GM19452 (cell line): ENCODE results near the gene COL21A1.

Experiments
- ATAC-seq: cut with Tn5 transposase; IDR thresholded peaks from one replicate; pipeline ENCODE4 v1.9.1; 2021; ENCODE audit not compliant: unreplicated experiment

Gene COL21A1

GRCh38 chr6:56055081-56055704 is 192.2 kb downstream of the COL21A1 start:
- ATAC-seq, result no peak

- no peak for ATAC-seq
Measured at GRCh38 chr6:56051202-56051598, 196.2 kb downstream of the COL21A1 start.

DNA sequence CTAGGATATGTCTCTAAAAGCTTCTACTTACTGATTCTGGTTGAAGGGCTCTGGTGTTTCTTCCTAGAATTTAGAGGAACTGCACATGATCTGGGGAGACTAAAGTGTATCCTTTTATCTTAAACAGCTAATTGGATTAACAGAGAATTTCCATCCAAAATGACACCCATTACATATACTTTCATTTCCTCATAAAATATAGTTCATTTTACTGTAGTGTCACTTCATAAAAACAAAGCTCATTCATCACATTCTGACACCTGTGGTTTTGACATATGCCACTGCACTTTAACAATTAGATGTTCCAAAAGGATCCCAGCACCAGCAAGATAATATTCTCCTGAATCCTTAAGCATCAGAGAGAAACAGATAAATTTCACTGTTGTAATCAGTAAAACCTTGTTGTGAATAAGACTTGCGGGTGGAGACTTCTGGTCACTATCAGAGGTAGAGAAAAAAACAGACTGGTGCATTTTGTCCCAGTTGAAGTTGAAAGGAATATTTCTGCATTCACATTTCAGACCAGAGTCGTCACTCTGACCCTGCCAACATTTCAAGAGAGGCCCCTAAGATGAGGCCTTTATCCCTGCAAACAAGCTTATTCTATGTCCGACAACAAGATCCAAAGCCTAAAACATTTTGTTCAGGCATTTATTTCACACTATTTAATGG is 196.7 kb downstream of the COL21A1 start:
- no peak for ATAC-seq

- no peak for ATAC-seq
Measured at GRCh38 chr6:56048601-56049000, 198.8 kb downstream of the COL21A1 start.

DNA sequence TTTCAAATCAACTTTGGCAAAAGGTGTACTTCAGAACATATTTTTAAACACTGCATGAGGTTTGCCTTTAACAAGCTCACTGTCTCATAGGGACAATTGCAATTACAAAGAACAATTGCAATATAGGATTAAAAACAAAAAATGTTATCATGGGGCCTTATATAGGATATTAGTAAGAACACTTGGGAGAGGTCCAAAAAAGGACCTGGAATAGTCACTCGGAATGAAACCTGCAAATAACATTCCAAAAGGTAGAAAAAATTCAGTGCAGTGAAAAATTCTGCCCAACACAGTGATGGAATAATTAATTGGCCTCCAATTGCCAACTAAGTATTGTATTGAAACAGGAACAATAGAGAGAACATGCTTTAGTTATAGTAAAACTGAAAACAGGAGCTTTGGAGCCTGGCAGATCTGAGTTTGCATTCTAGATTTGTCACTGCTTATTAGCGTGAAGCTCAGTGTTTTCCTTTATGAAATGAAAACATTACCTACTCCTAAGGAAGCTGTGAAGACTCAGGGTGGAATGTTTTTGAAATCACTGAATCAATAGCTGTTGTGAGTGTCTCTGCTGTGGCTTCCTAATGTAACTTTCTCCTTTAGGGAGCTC is 199.3 kb downstream of the COL21A1 start:
- no peak for ATAC-seq

DNA sequence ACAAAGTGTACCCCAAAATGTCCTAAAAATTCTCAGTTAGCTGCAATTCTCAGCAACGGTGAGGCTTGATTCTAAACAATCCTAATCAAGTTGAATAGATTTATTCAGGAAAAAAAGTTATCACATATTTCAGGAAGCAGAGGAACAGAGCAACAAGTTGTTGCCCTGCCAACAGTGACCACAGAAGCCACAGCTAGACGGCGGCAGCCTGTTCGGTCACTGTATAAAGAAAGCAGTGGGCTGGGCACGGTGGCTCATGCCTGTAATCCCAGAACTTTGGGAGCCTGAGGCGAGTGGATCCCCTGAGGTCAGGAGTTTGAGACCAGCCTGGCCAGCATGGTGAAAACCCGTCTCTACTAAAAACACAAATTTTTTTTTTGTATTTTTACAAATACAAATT is 200.8 kb downstream of the COL21A1 start:
- no peak for ATAC-seq

DNA sequence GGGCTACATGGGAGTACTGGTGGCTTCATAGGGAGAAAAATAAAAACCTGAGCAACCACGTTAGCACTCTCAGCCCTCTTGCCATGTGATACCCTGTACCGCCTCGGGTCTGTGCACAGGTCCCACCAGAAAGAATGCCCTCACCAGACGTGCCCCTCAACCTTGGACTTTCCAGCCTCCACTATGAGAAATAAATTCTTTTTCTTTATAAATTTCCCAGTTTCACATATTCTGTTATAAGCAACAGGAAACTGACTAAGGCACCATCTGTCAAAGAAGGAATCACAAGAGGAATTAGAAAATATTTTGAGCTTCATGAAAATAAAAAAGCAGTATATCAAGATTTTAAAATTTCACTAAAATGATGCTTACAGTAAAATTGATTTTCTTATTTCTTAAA is 203.6 kb downstream of the COL21A1 start:
- ATAC-seq, result no peak

DNA sequence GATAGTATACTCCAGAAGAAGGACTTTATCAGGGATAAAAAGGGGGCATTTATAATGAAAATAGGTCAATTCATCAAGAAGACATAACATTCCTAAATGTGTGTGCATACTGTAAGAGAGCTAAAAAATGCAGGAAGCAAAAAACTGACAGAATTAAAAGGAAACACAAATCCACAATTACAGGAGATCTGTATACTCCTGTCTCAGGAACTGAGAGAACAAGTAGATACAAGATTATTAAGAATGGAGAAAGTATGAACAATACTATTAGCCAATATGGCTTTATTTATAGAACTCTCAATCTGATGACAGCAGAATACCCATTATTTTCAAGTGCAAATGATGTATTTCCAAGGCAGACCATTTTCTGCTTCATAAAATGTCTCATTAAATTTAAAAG is 204.3 kb downstream of the COL21A1 start:
- no peak for ATAC-seq

DNA sequence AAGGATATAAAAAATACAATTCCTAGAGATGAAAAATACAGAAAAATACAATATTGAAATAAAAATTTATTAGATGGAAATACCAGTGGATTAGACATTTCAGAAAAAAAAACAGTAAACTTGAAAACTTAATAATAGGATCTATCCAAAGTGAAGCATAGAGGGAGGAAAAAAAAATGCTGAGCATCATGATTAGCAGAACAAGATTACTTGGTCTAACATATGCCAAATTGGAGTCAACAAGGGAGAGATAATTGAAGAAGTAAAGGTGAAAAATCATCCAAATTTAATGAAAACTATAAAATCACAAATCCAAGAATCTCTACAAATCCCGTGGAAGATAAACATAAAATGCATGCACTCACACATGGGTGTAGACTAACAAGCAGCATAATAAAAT is 205.8 kb downstream of the COL21A1 start:
- ATAC-seq, result no peak

DNA sequence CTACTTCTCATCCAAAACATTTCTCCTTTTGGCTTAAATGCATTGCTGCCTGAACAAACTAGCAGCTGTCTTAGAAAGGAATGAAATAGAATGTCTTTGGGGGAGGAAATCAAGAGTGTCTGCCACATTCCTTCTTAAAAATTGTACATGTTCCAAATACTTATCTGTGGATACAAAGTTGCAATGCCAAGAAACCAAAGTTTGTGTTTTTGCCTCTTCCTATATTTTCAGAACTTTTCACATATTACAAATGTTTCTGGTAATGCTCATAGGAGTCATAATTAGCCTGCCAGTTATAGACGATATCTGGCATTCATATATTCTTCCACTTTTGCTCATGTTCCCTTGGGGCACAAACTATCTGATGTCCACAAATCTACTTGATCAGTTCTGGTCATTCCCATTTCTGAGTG is 206.5 kb downstream of the COL21A1 start:
- no peak for ATAC-seq

- ATAC-seq, result no peak
Measured at GRCh38 chr6:56040223-56040622, 207.2 kb downstream of the COL21A1 start.

GRCh38 chr6:56038764-56039163 is 208.6 kb downstream of the COL21A1 start:
- ATAC-seq, result no peak

DNA sequence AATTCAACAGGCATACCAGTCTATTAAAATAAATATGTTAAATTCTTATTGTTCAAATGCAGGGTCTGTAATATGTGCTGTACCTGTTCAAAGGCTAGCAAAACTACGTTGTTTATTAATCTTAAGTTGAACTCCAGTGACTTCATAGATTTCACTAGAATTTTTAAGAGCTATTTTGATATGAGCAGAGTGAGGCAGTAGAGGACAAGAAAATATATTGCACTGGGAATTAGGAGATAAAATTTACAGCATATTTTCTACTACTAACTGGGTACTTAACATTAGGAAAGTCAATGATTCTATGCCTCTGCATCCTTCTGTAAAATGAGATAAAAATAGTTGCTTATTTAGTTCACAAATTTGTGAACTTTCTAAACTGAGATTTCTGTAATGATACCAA is 209.8 kb downstream of the COL21A1 start:
- ATAC-seq, result no peak

DNA sequence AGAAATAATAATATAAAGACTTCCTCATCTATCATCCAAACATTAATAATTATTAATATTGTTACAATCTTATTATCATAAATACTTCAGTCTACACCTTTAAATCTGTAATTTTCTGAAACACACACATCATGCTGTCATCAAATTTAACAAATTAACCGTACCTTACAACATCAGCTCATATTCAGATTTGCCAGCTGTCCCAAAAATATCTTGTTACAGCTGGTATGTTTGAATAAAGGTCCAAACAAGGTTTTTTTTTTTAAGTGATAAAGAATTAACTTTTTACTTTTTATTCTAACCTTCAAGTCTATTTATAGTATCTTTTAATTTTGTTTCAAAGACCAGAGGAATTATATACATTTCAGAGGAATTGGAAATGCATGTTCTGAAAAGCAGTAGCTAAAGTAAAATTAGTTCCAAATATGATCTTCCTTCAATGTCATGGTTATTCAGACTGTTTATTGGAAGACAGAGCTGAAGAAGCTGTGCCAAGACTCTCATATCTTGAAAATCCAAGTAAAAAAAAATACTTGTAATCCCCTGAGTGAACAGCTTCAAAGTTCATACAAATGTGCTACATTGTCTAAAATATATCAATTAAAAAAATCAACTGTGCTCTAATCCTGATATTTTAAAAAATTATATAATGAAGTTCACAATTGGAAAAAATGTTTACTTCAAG is 210.3 kb downstream of the COL21A1 start:
- no peak for ATAC-seq

- no peak for ATAC-seq
Measured at GRCh38 chr6:56033401-56033800, 214.0 kb downstream of the COL21A1 start.

DNA sequence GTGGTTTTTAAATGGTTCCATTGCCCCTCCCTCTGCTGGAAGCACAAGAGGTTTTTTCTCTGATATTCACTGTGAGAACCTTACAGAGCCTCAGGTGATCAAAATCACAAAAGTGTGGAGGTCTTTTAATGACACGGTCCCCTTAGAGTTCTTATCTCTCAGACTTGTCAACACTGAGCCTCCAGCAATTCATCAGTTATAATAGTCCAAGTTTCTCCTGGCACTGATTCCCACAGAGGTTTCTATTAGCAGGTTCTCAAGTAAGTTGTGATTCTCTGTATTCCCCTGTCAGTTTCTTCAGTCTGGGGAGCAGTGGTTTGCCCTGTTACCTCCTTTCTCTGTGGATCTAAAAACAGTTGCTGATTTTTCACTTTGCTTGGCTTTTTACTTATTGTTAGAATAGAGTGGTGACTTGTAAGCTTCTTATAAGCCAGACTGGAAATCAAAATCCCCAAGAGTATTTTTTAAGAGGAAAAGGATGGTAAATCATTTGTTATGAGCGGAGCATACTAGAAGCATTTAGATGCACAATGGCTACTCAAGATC is 214.6 kb downstream of the COL21A1 start:
- ATAC-seq, result no peak

DNA sequence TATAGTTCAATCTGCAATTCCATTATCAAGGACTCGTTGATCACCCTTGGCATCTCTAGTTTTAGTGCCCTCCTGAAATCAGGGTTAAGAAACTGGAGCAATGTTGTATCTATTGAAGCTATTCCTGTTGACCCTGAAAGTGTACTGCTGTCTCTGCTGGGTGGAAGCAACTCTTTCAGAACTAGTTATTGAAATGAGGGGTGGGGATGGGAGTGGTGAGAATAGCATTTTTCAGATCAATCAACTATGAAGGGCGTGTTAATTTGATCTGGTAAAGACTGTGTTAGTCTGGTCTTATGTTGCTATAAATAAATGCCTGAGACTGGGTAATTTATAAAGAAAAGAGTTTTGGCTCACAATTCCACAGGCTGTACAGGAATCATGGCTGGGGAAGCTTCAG is 219.5 kb downstream of the COL21A1 start:
- no peak for ATAC-seq

DNA sequence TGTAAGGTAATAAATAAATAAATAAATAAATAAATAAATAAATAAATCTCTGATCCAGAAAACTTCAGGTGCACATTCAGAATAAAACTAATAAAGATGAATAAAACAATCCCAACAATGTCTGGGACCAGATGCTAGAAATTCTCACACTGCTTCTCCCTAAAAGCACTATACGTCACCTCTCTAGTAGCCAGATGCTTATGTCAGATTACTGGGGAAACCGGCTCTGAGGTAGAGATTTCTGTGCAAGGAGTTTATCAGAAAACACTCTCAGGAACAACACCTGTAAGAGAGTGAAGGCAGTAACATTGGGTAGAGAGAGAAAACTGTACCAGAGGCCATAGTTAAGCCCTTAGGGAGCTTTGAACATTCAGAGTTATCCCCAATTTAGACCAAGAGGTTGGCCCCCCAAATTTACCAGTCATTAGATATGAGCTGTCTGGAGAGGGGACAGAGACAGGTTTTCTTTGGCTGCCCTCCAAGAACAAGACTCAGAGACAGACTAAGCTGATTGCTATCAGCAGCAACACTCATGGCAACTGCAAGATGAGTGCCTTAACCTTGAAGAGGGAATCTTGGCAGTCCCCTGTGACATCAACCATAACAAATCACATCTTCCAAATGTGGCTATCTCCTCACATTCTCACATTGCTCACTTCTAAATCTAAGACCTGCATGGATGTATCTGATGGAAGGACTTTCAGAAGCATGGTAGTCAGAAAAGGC is 220.8 kb downstream of the COL21A1 start:
- ATAC-seq, result no peak

GRCh38 chr6:56025795-56026194 is 221.6 kb downstream of the COL21A1 start:
- no peak for ATAC-seq

- no peak for ATAC-seq
Measured at GRCh38 chr6:56024931-56025330, 222.4 kb downstream of the COL21A1 start.

GRCh38 chr6:56023829-56024228 is 223.6 kb downstream of the COL21A1 start:
- no peak for ATAC-seq
